Activated T-helper 17 cell treated with anti-CD3 and anti-CD28 coated beads, Interleukin-2, amount 50 U/mL, for 72 hours (primary cell): ENCODE results near the gene GULP1. TPM values are rescaled to one million over a fixed set of nuclear protein-coding genes. Genes with fewer than 3 reads are reported as not detected.
"Not testable (repeated sequence)": the region's sequence is repeated elsewhere in the genome, so short reads cannot be mapped to it uniquely, and the experiment has no call there.

ENCODE experiments used
- ATAC-seq: fragments of 150-1000 bp; cut with Tn5 transposase; replicated peaks from 2 replicates; pipeline ENCODE4 v1.10.0; 2021; ENCODE audit warnings: mild to moderate bottlenecking, moderate library complexity
- H3K27ac Mint-ChIP-seq: one replicate; pipeline ENCODE4 v1.8.0; 2022; ENCODE audit warnings: mixed read lengths
- H3K27me3 Mint-ChIP-seq: one replicate; pipeline ENCODE4 v1.8.0; 2022; ENCODE audit warnings: mixed read lengths
- H3K36me3 Mint-ChIP-seq: one replicate; pipeline ENCODE4 v1.8.0; 2022; ENCODE audit warnings: low read depth, mild to moderate bottlenecking, mixed read lengths
- H3K4me1 Mint-ChIP-seq: one replicate; pipeline ENCODE4 v1.8.0; 2022; ENCODE audit warnings: mixed read lengths
- H3K4me3 Mint-ChIP-seq: one replicate; pipeline ENCODE4 v1.8.0; 2022; ENCODE audit warnings: mild to moderate bottlenecking, mixed read lengths
- H3K9me3 Mint-ChIP-seq: one replicate; pipeline ENCODE4 v1.8.0; 2022; ENCODE audit warnings: mixed read lengths
- total RNA-seq, 2 donors: library from RNA; stranded (reverse); gene quantifications; one replicate each; pipeline ENCODE4 v1.2.3, GENCODE V29; 2022

GULP1 gene
- total RNA-seq, 2 donors from 2014 or later, result not detected

GRCh38 chr2:188588235-188588634, 296.6 kb downstream of the GULP1 start:
- H3K4me3 Mint-ChIP-seq, result no peak overlapping the region
- no peak overlapping the region for H3K27ac Mint-ChIP-seq
- no peaks in the 10 kb centered on the region for H3K9me3 Mint-ChIP-seq
- H3K36me3 Mint-ChIP-seq, result no peaks in the 10 kb centered on the region
- H3K27me3 Mint-ChIP-seq, result no peaks in the 10 kb centered on the region
- H3K4me1 Mint-ChIP-seq, result no peaks in the 10 kb centered on the region
- ATAC-seq, result no peak

- no peaks in the 10 kb centered on the region for H3K9me3 Mint-ChIP-seq
- H3K27me3 Mint-ChIP-seq, result no peaks in the 10 kb centered on the region
- H3K4me3 Mint-ChIP-seq, result no peak overlapping the region
- ATAC-seq, result no peak
- H3K27ac Mint-ChIP-seq, result no peak overlapping the region
- no peaks in the 10 kb centered on the region for H3K36me3 Mint-ChIP-seq
- H3K4me1 Mint-ChIP-seq, result no peaks in the 10 kb centered on the region
These were observed 304.4 kb downstream of the GULP1 start for GRCh38 chr2:188596054-188596453.

DNA sequence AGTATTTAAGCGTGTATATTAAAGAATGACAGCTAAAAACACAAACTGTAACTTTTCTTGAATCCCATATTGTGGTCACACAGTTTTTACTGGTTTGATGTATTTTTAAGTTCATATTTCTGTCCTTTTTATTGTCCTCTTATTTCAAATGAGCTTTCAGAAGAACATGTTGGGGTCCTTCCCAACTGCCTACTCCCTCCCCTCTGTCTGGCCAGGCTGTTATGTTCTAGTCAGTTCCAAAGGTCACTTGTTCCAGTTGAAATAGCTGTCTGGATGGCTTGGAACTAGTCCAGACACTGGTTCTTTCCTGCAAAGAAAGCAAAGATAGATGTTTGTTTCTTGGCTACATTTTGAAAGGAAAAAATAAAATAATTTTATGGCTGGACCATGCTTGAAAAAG, 306.9 kb downstream of the GULP1 start:
- H3K9me3 Mint-ChIP-seq, result no peaks in the 10 kb centered on the region
- H3K27ac Mint-ChIP-seq, result no peak overlapping the region
- ATAC-seq, result no peak

DNA sequence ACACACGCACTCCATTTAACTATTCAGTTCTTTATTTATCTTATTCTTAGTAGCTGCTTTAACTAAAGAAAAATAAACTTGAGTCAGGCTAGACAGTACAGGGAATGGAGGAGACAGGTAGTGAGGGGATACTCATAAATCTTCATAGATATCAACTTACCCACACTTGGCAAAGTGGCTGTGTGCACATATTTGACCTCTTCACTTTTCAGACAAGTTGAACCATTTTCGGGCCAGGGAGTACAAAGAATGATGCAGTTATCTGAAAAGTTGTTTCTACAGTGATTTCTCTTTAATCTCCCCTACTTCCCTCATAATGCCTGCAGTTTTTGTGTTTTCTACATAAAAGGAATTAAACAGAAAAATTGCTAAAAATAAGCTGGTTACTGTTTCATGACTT, 307.5 kb downstream of the GULP1 start:
- no peak overlapping the region for H3K27ac Mint-ChIP-seq

More for the DNA sequence above, 306.9 kb downstream of the GULP1 start:
- no peaks in the 10 kb centered on the region for H3K4me1 Mint-ChIP-seq
- H3K36me3 Mint-ChIP-seq, result no peaks in the 10 kb centered on the region
- H3K27me3 Mint-ChIP-seq, result no peaks in the 10 kb centered on the region
- no peak overlapping the region for H3K4me3 Mint-ChIP-seq

DNA sequence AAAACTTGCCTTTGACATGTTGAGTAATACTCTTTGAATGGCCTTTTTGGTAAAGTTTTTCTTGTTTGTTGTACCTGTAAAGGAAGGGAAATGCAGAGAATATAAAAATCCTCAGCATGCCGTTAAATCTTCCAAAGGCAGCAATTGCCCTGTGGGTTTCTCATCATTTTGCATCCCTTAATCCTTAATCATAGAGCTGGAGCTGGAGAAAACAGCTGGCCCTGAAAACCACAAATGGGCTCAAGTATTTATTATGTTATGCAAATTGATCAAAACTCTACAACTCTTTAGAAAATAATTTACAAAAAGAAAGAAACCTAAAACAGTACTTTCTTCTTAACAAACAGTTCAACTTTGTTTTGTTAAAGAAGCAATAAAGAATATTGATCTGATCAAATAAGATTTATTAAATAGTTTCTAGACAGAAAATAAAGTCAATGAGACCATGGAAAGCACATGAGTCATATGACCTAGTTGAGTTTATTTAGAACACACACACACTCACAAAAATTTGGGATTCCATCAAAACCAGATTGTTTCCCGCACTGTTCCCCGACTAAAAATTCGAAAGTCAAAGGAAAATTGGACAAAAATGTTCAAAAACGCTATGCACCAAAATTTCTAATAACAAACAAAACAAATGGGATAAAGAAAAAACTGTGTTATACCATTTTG, 309.0 kb downstream of the GULP1 start:
- no peak for ATAC-seq
- Mint-ChIP-seq H3K4me3 (no peak overlapping the region), H3K27me3 (no peaks in the 10 kb centered on the region), H3K4me1 (no peaks in the 10 kb centered on the region), H3K36me3 (no peaks in the 10 kb centered on the region), H3K27ac (no peak overlapping the region), H3K9me3 (no peaks in the 10 kb centered on the region)

More for the DNA sequence above, 307.5 kb downstream of the GULP1 start:
- Mint-ChIP-seq H3K36me3 (no peaks in the 10 kb centered on the region), H3K4me1 (no peaks in the 10 kb centered on the region), H3K4me3 (no peak overlapping the region), H3K27me3 (no peaks in the 10 kb centered on the region), H3K9me3 (no peaks in the 10 kb centered on the region)
- no peak for ATAC-seq

- H3K4me1 Mint-ChIP-seq, result no peaks in the 10 kb centered on the region
- no peaks in the 10 kb centered on the region for H3K27me3 Mint-ChIP-seq
- no peak for ATAC-seq
These were observed 309.7 kb downstream of the GULP1 start for GRCh38 chr2:188601391-188601790.

DNA sequence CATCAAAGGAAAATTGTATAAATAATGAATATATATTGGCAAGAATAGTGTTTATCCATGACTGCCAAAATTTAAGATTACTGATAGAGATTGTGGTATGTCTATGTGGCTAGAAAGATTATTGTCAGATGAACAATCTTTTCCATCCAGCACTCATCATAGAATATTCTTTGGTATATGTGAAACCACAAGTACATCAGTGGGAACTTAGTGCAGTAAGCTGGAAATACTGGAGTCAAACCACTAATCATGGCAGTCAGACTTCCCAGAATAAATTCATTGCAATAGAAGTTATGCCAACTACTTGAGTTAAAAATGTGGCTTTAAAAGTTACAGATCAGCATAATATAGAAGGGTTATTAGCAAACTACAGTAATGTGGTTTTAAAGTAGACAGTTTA, 310.3 kb downstream of the GULP1 start:
- ATAC-seq, result no peak
- H3K9me3 Mint-ChIP-seq, result no peaks in the 10 kb centered on the region
- H3K27ac Mint-ChIP-seq, result no peak overlapping the region
- no peak overlapping the region for H3K4me3 Mint-ChIP-seq
- H3K4me1 Mint-ChIP-seq, result no peaks in the 10 kb centered on the region
- no peaks in the 10 kb centered on the region for H3K27me3 Mint-ChIP-seq
- H3K36me3 Mint-ChIP-seq, result no peaks in the 10 kb centered on the region

More at GRCh38 chr2:188601391-188601790, 309.7 kb downstream of the GULP1 start:
- Mint-ChIP-seq H3K9me3 (no peaks in the 10 kb centered on the region), H3K27ac (no peak overlapping the region), H3K4me3 (no peak overlapping the region), H3K36me3 (no peaks in the 10 kb centered on the region)

DNA sequence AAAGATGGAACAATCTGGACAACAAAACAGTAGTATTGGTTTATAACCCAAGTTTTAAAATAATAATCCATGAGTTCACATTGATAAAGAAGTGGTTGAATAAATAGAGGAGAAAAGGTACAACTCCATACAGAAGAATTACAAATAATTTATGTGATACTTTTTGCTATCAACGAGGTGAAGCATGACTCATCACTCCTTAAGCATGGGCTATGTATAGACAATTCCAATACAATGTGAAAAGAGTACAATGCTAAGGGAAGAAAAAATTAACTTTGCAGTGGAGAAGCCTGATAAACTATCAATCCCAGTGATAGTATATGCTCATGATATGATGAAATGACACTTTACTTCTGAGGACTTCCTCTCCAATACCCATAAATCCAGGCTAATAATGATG, 312.9 kb downstream of the GULP1 start:
- ATAC-seq, result no peak
- Mint-ChIP-seq H3K27ac (no peak overlapping the region), H3K36me3 (no peaks in the 10 kb centered on the region), H3K4me1 (no peaks in the 10 kb centered on the region), H3K9me3 (no peaks in the 10 kb centered on the region), H3K4me3 (peak overlapping the region; percentile 71), H3K27me3 (no peaks in the 10 kb centered on the region)

DNA sequence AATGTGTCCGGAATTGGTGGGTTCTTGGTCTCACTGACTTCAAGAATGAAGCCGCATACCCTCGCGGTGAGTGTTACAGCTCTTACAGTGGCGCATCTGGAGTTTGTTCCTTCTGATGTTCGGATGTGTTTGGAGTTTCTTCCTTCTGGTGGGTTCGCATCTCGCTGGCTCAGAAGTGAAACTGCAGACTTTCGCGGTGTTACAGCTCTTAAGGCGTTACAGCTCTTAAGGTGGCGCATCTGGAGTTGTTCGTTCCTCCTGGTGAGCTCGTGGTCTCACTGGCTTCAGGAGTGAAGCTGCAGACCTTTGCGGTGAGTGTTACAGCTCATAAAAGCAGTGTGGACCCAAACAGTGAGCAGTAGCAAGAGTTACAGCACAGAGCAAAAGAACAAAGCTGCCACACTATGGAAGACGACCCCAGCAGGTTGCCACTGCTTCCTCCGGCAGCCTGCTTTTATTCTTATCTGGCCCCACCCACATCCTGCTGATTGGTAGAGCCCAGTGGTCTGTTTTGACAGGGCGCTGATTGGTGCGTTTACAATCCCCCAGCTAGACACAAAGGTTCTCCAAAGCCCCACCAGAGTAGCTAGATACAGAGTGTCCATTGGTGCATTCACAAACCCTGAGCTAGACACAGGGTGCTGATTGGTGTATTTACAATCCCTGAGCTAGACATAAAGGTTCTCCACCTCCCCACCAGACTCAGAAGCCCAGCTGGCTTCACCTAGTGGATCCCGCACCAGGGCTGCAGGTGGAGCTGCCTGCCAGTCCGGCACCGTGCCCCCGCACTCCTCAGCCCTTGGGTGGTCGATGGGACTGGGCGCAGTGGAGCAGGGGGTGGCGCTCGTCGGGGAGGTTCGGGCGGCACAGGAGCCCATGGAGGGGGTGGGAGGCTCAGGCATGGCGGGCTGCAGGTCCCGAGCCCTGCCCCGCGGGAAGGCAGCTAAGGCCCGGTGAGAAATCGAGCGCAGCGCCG, 314.2 kb downstream of the GULP1 start:
- not testable (repeated sequence) for H3K4me1 Mint-ChIP-seq, H3K36me3 Mint-ChIP-seq, H3K9me3 Mint-ChIP-seq, H3K27me3 Mint-ChIP-seq
- Mint-ChIP-seq H3K27ac (peak overlapping the region; percentile 58), H3K4me3 (peak overlapping the region; percentile 71)
- peak; percentile 31 for ATAC-seq

DNA sequence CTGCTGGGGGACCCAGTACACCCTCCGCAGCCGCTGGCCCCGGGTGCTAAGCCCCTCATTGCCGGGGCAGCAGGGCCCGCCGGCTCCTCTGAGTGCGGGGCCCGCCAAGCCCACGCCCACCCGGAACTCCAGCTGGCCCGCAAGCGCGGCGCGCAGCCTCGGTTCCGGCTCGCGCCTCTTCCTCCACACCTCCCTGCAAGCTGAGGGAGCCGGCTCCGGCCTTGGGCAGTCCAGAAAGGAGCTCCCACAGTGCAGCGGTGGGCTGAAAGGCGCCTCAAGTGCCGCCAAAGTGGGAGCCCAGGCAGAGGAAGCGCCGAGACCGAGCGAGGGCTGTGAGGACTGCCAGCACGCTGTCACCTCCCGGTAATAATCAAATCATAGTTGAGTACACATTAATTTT, 314.9 kb downstream of the GULP1 start:
- H3K4me1 Mint-ChIP-seq, H3K9me3 Mint-ChIP-seq, H3K27ac Mint-ChIP-seq, ATAC-seq, H3K36me3 Mint-ChIP-seq, H3K27me3 Mint-ChIP-seq: not testable (repeated sequence)
- H3K4me3 Mint-ChIP-seq, result peak overlapping the region; percentile 71

DNA sequence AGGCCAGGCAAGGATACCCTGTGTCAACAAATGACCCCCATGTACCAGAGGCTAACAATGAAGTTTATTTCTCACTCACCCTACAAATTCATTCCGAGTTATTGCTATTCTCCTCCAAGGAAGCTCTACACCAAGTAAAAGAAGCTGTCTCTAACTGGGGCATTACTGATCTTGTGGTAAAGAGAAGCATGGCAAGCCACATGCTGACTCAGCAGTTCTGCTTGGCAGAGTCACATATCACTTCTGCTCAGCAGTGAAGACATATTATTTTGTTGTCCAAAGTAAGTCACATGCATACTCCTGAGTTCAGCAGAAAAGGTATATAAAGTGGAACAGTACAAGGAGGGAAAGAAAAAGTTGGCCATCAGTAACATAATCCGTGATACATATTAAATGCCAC, 315.8 kb downstream of the GULP1 start:
- H3K27me3 Mint-ChIP-seq, result no peaks in the 10 kb centered on the region
- ATAC-seq, result peak; percentile 63

GRCh38 chr2:188609321-188610049, 317.8 kb downstream of the GULP1 start:
- H3K27ac Mint-ChIP-seq, result no peak overlapping the region
- H3K4me3 Mint-ChIP-seq, result no peak overlapping the region
- ATAC-seq, result no peak
- no peaks in the 10 kb centered on the region for H3K36me3 Mint-ChIP-seq
- H3K27me3 Mint-ChIP-seq, result no peaks in the 10 kb centered on the region
- no peaks in the 10 kb centered on the region for H3K4me1 Mint-ChIP-seq
- no peaks in the 10 kb centered on the region for H3K9me3 Mint-ChIP-seq

More for the DNA sequence above, 315.8 kb downstream of the GULP1 start:
- H3K4me1 Mint-ChIP-seq, result no peaks in the 10 kb centered on the region
- no peak overlapping the region for H3K27ac Mint-ChIP-seq
- no peaks in the 10 kb centered on the region for H3K9me3 Mint-ChIP-seq
- peak overlapping the region; percentile 71 for H3K4me3 Mint-ChIP-seq
- H3K36me3 Mint-ChIP-seq, result no peaks in the 10 kb centered on the region

- Mint-ChIP-seq H3K4me3 (no peak overlapping the region), H3K4me1 (no peaks in the 10 kb centered on the region)
- ATAC-seq, result no peak
These were observed 318.4 kb downstream of the GULP1 start for GRCh38 chr2:188610050-188610444.

DNA sequence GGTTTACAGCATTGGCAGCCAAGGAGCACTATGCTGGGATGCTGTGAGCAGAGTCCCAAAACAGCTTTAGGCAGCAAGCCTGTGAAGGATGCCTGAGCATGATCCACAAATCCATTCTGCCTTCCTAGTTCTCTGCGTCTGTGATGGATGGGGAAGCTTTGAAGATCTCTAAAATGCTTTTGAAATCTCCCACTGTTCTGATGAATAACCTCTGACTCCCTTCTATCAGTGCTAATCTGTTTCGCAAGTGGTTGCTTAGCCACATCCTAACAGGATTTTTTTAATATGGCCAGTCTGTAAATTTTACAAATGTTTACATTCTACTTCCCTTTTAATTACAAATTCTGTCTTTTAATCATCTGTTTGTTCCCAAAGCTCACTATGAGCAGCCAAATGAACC, 319.2 kb downstream of the GULP1 start:
- H3K27ac Mint-ChIP-seq, result no peak overlapping the region
- no peaks in the 10 kb centered on the region for H3K27me3 Mint-ChIP-seq
- H3K9me3 Mint-ChIP-seq, result no peaks in the 10 kb centered on the region
- no peaks in the 10 kb centered on the region for H3K4me1 Mint-ChIP-seq
- H3K4me3 Mint-ChIP-seq, result no peak overlapping the region
- ATAC-seq, result no peak
- no peaks in the 10 kb centered on the region for H3K36me3 Mint-ChIP-seq

More at GRCh38 chr2:188610050-188610444, 318.4 kb downstream of the GULP1 start:
- no peaks in the 10 kb centered on the region for H3K9me3 Mint-ChIP-seq
- no peak overlapping the region for H3K27ac Mint-ChIP-seq
- no peaks in the 10 kb centered on the region for H3K36me3 Mint-ChIP-seq
- H3K27me3 Mint-ChIP-seq, result no peaks in the 10 kb centered on the region
